Common myeloid progenitor, CD34-positive (primary cell): ENCODE data around the gene ADAR.

ENCODE experiments used
- CTCF ChIA-PET: fragments of 350-600 bp; sonication (Branson Sonifier 250); formaldehyde crosslinking; loops from one replicate; lab custom pipeline; 2021; ENCODE audit warnings: antibody characterized with exemption; lab: Charles Lee
- POLR2A ChIA-PET: fragments of 350-600 bp; sonication (Branson Sonifier 250); formaldehyde crosslinking; loops from one replicate; lab custom pipeline; 2021; ENCODE audit warnings: antibody characterized with exemption; lab: Charles Lee
- DNase-seq, 3 donors: peaks; one replicate each; pipeline versions ENCODE4 v3.0.0 to v3.0.0-alpha.2; 2013
- H3K27ac ChIP-seq, 2 experiments: 1 replicate in 1 of 2; 2 replicates in 1 of 2; pipeline ENCODE4 v1.7.0; 2013; ENCODE audit warnings: inconsistent platforms in 2 of 2, low read length in 2 of 2, mild to moderate bottlenecking in 2 of 2, low read depth in 1 of 2, moderate library complexity in 1 of 2; ENCODE audit not compliant: severe bottlenecking in 2 of 2, insufficient read depth in 1 of 2, poor library complexity in 1 of 2
- H3K27me3 ChIP-seq, 5 experiments: replicated peaks in 2 of 5; 1 replicate in 3 of 5; 2 replicates in 2 of 5; pipeline versions ENCODE4 v1.6.1 to v1.7.0; 2013; ENCODE audit warnings: low read length in 4 of 5, mild to moderate bottlenecking in 2 of 5, moderate library complexity in 2 of 5, inconsistent platforms in 1 of 5; ENCODE audit not compliant: insufficient read depth in 5 of 5, control insufficient read depth in 4 of 5
- H3K36me3 ChIP-seq, 4 experiments: 1 replicate in 2 of 4; 2 replicates in 2 of 4; pipeline versions ENCODE4 v1.6.1 to v1.7.0; 2013; ENCODE audit warnings: low read length in 3 of 4, control low read depth in 1 of 4, mild to moderate bottlenecking in 1 of 4; ENCODE audit not compliant: control insufficient read depth in 4 of 4, insufficient read depth in 4 of 4
- H3K4me1 ChIP-seq, 4 experiments: 1 replicate in 3 of 4; 2 replicates in 1 of 4; pipeline versions ENCODE4 v1.6.1 to v1.7.1; 2013; ENCODE audit warnings: low read length in 3 of 4, mild to moderate bottlenecking in 3 of 4, control low read depth in 1 of 4, inconsistent platforms in 1 of 4, moderate library complexity in 1 of 4; ENCODE audit not compliant: control insufficient read depth in 4 of 4, insufficient read depth in 4 of 4; ENCODE audit errors: control extremely low read depth in 1 of 4
- H3K4me3 ChIP-seq, 7 experiments: 1 replicate in 4 of 7; 2 replicates in 3 of 7; pipeline versions ENCODE4 v1.5.1 to v1.7.0; 2013; ENCODE audit warnings: mild to moderate bottlenecking in 7 of 7, low read length in 6 of 7, moderate library complexity in 6 of 7, inconsistent platforms in 2 of 7, low read depth in 2 of 7, control low read depth in 1 of 7; ENCODE audit not compliant: insufficient read depth in 4 of 7, control insufficient read depth in 1 of 7; ENCODE audit errors: extremely low read depth in 1 of 7
- H3K9me3 ChIP-seq, 5 experiments: 1 replicate in 4 of 5; 2 replicates in 1 of 5; pipeline versions ENCODE4 v1.6.1 to v1.7.1; 2013; ENCODE audit warnings: low read length in 4 of 5, mild to moderate bottlenecking in 2 of 5, inconsistent platforms in 1 of 5, low read depth in 1 of 5, moderate library complexity in 1 of 5; ENCODE audit not compliant: control insufficient read depth in 4 of 5, insufficient read depth in 2 of 5; ENCODE audit errors: control extremely low read depth in 1 of 5
- WGBS: methylation state at CpG from one replicate; pipeline ENCODE4 v1.1.5; 2013; ENCODE audit not compliant: insufficient coverage; 5-methylcytosine and 5-hydroxymethylcytosine counted together

The ADAR gene

GRCh38 chr1:154558720-154559465 lies 49.1 kb downstream of the ADAR start:
- H3K9me3 ChIP-seq = no peaks in the 10 kb centered on the region
- ChIA-PET POLR2A (interaction anchor here (0.7 kb wide), 1 partner anchor 15 kb away, joined by 3 read pairs; no protein-coding TSS in a partner anchor), CTCF (interaction anchor here (0.9 to 14.2 kb wide), 25 partner anchors 9 to 502 kb away, joined by 3 to 341 read pairs (median 6); partner anchors contain the start of gene PMVK)
- under 1% methylated on average over 51 of the region's 57 CpGs for WGBS
- peak overlapping the region; percentile 48 to 89 (median 74) for H3K4me3 ChIP-seq
- no peaks in the 10 kb centered on the region for H3K27me3 ChIP-seq
- peak overlapping the region; percentile 59 to 84 for H3K27ac ChIP-seq
- peaks cover 7 to 25% (median 19%) of the 10 kb centered on the region in 4 experiments for H3K36me3 ChIP-seq
- DNase-seq = peak; percentile 99 to 100 (median 100)
- H3K4me1 ChIP-seq = peaks cover 14 to 31% (median 27%) of the 10 kb centered on the region in 4 experiments

GRCh38 chr1:154557939-154558719 lies 49.9 kb downstream of the ADAR start, which contains the start of gene UBE2Q1:
Gene UBE2Q1, minus strand, starts transcription at chr1:154558662. Its CDS starts 109 bp downstream, at chr1:154558553.
- CTCF ChIA-PET = interaction anchor here (14.2 kb wide), 1 partner anchor 71 kb away, joined by 341 read pairs; no protein-coding TSS in a partner anchor
- peak within 1 kb of the TSS; percentile 74 to 92 (median 82) for H3K4me3 ChIP-seq
- H3K27me3 ChIP-seq = no peaks in the 10 kb centered on the region
- peak within 1 kb of the TSS; percentile 72 to 84 for H3K27ac ChIP-seq
- peak; percentile 37 to 74 (median 65) for DNase-seq
- H3K4me1 ChIP-seq = peaks cover 14 to 31% (median 27%) of the 10 kb centered on the region in 4 experiments
- WGBS = under 1% methylated on average over 31 of the region's 69 CpGs
- H3K36me3 ChIP-seq = peaks cover 15 to 32% (median 27%) of the 10 kb centered on the region in 4 experiments
- H3K9me3 ChIP-seq = no peaks in the 10 kb centered on the region
- POLR2A ChIA-PET = interaction anchor here (0.7 kb wide), 1 partner anchor 16 kb away, joined by 3 read pairs; no protein-coding TSS in a partner anchor

GRCh38 chr1:154557248-154557938 lies 50.6 kb downstream of the ADAR start:
- CTCF ChIA-PET = interaction anchor here (1.5 to 14.2 kb wide), 2 partner anchors 11 to 70 kb away, joined by 13 to 341 read pairs; no protein-coding TSS in a partner anchor
- no peak for DNase-seq
- Histone ChIP-seq H3K36me3 (peaks cover 21 to 40% (median 33%) of the 10 kb centered on the region in 4 experiments), H3K4me1 (peaks cover 14 to 31% (median 27%) of the 10 kb centered on the region in 4 experiments), H3K9me3 (no peaks in the 10 kb centered on the region), H3K4me3 (peak overlapping the region; percentile 72 to 92 (median 82)), H3K27ac (peak overlapping the region; percentile 10 to 84), H3K27me3 (no peaks in the 10 kb centered on the region)
- 10% methylated on average over 3 of the region's 7 CpGs for WGBS
- POLR2A ChIA-PET = no interaction called here

- 88% methylated on average over 1 of the region's 4 CpGs for WGBS
- no peaks in the 10 kb centered on the region for H3K27me3 ChIP-seq
- peak overlapping the region in 1 of 2 experiments; percentile 45 for H3K27ac ChIP-seq
- H3K36me3 ChIP-seq = peaks cover 21 to 49% (median 43%) of the 10 kb centered on the region in 4 experiments
- POLR2A ChIA-PET = interaction anchor here (0.6 kb wide), 1 partner anchor 67 kb away, joined by 4 read pairs; no protein-coding TSS in a partner anchor
- CTCF ChIA-PET = interaction anchor here (1.5 to 14.2 kb wide), 2 partner anchors 10 to 69 kb away, joined by 13 to 341 read pairs; no protein-coding TSS in a partner anchor
- H3K4me3 ChIP-seq = peak overlapping the region in 5 of 7 experiments; percentile 72 to 92 (median 90)
- no peak for DNase-seq
- H3K4me1 ChIP-seq = peaks cover 14 to 31% (median 27%) of the 10 kb centered on the region in 4 experiments
- no peaks in the 10 kb centered on the region for H3K9me3 ChIP-seq
These were observed 51.6 kb downstream of the ADAR start for GRCh38 chr1:154556422-154556821.

GRCh38 chr1:154553056-154554030 lies 54.6 kb downstream of the ADAR start:
- DNase-seq = no peak
- POLR2A ChIA-PET = interaction anchor here (0.5 kb wide), 2 partner anchors 54 to 190 kb away, joined by 3 to 4 read pairs; no protein-coding TSS in a partner anchor
- Histone ChIP-seq H3K4me3 (no peak overlapping the region), H3K27me3 (no peaks in the 10 kb centered on the region), H3K36me3 (peaks cover 32 to 79% (median 69%) of the 10 kb centered on the region in 4 experiments), H3K9me3 (no peaks in the 10 kb centered on the region), H3K27ac (no peak overlapping the region), H3K4me1 (peaks cover 12 to 25% (median 22%) of the 10 kb centered on the region in 4 experiments)
- CTCF ChIA-PET = interaction anchor here (0.6 to 14.2 kb wide), 3 partner anchors 66 to 402 kb away, joined by 3 to 341 read pairs (median 3); no protein-coding TSS in a partner anchor
- 97% methylated on average over 5 of the region's 12 CpGs for WGBS
